Stimulated activated naive CD8-positive, alpha-beta T cell treated with anti-CD3 and anti-CD28 coated beads, Interleukin-15, Interleukin-2, amounts not matched to agents 100 ng/mL and 50 ng/mL, for 24 hours (primary cell): ENCODE results near the gene ATP13A4.

ENCODE experiments used
- H3K27ac Mint-ChIP-seq: one replicate; pipeline ENCODE4 v1.8.0; 2021; ENCODE audit warnings: mild to moderate bottlenecking, mixed read lengths
- H3K27me3 Mint-ChIP-seq: one replicate; pipeline ENCODE4 v1.8.0; 2021; ENCODE audit warnings: mixed read lengths
- H3K36me3 Mint-ChIP-seq: one replicate; pipeline ENCODE4 v1.8.0; 2021; ENCODE audit warnings: low read depth, mixed read lengths
- H3K4me1 Mint-ChIP-seq: one replicate; pipeline ENCODE4 v1.8.0; 2021; ENCODE audit warnings: low read depth, mixed read lengths
- H3K4me3 Mint-ChIP-seq: one replicate; pipeline ENCODE4 v1.8.0; 2021; ENCODE audit warnings: mild to moderate bottlenecking, mixed read lengths
- H3K9me3 Mint-ChIP-seq: one replicate; pipeline ENCODE4 v1.8.0; 2021; ENCODE audit warnings: mixed read lengths

Gene ATP13A4

GRCh38 chr3:193491026-193491425 lies 63.7 kb downstream of the ATP13A4 start:
- Mint-ChIP-seq H3K4me1 (no peaks in the 10 kb centered on the region), H3K27me3 (no peaks in the 10 kb centered on the region), H3K36me3 (no peaks in the 10 kb centered on the region), H3K27ac (no peak overlapping the region), H3K9me3 (no peaks in the 10 kb centered on the region), H3K4me3 (no peak overlapping the region)

- H3K9me3 Mint-ChIP-seq, result no peaks in the 10 kb centered on the region
- no peak overlapping the region for H3K27ac Mint-ChIP-seq
- no peaks in the 10 kb centered on the region for H3K27me3 Mint-ChIP-seq
- H3K4me1 Mint-ChIP-seq, result no peaks in the 10 kb centered on the region
- H3K4me3 Mint-ChIP-seq, result no peak overlapping the region
- H3K36me3 Mint-ChIP-seq, result no peaks in the 10 kb centered on the region
These were observed 64.1 kb downstream of the ATP13A4 start for GRCh38 chr3:193490580-193490979.

GRCh38 chr3:193489949-193490348 lies 64.7 kb downstream of the ATP13A4 start:
- H3K9me3 Mint-ChIP-seq, result no peaks in the 10 kb centered on the region
- no peaks in the 10 kb centered on the region for H3K27me3 Mint-ChIP-seq
- H3K4me3 Mint-ChIP-seq, result no peak overlapping the region
- no peaks in the 10 kb centered on the region for H3K36me3 Mint-ChIP-seq
- H3K27ac Mint-ChIP-seq, result no peak overlapping the region
- H3K4me1 Mint-ChIP-seq, result no peaks in the 10 kb centered on the region

- H3K4me1 Mint-ChIP-seq, result no peaks in the 10 kb centered on the region
- H3K9me3 Mint-ChIP-seq, result no peaks in the 10 kb centered on the region
- no peaks in the 10 kb centered on the region for H3K36me3 Mint-ChIP-seq
- H3K27me3 Mint-ChIP-seq, result no peaks in the 10 kb centered on the region
- no peak overlapping the region for H3K4me3 Mint-ChIP-seq
- no peak overlapping the region for H3K27ac Mint-ChIP-seq
These were observed 66.0 kb downstream of the ATP13A4 start for GRCh38 chr3:193488741-193489140.

- H3K27me3 Mint-ChIP-seq, result no peaks in the 10 kb centered on the region
- H3K4me3 Mint-ChIP-seq, result no peak overlapping the region
- H3K9me3 Mint-ChIP-seq, result no peaks in the 10 kb centered on the region
- H3K27ac Mint-ChIP-seq, result no peak overlapping the region
- no peaks in the 10 kb centered on the region for H3K36me3 Mint-ChIP-seq
- no peaks in the 10 kb centered on the region for H3K4me1 Mint-ChIP-seq
These were observed 70.6 kb downstream of the ATP13A4 start for GRCh38 chr3:193483988-193484539.

- Mint-ChIP-seq H3K4me3 (no peak overlapping the region), H3K27me3 (no peaks in the 10 kb centered on the region), H3K27ac (no peak overlapping the region), H3K36me3 (no peaks in the 10 kb centered on the region), H3K4me1 (no peaks in the 10 kb centered on the region), H3K9me3 (no peaks in the 10 kb centered on the region)
These were observed 73.3 kb downstream of the ATP13A4 start for GRCh38 chr3:193481436-193481835.

- H3K27ac Mint-ChIP-seq, result no peak overlapping the region
- H3K36me3 Mint-ChIP-seq, result no peaks in the 10 kb centered on the region
These were observed 80.2 kb downstream of the ATP13A4 start for GRCh38 chr3:193474446-193474845.

GRCh38 chr3:193470710-193471109 lies 84.0 kb downstream of the ATP13A4 start:
- H3K27ac Mint-ChIP-seq, result no peak overlapping the region
- H3K4me1 Mint-ChIP-seq, result no peaks in the 10 kb centered on the region
- H3K4me3 Mint-ChIP-seq, result no peak overlapping the region
- H3K36me3 Mint-ChIP-seq, result no peaks in the 10 kb centered on the region
- H3K9me3 Mint-ChIP-seq, result no peaks in the 10 kb centered on the region
- H3K27me3 Mint-ChIP-seq, result no peaks in the 10 kb centered on the region

More at GRCh38 chr3:193474446-193474845, 80.2 kb downstream of the ATP13A4 start:
- H3K4me3 Mint-ChIP-seq, result no peak overlapping the region
- no peaks in the 10 kb centered on the region for H3K4me1 Mint-ChIP-seq
- no peaks in the 10 kb centered on the region for H3K9me3 Mint-ChIP-seq
- no peaks in the 10 kb centered on the region for H3K27me3 Mint-ChIP-seq

GRCh38 chr3:193465992-193466608 lies 88.6 kb downstream of the ATP13A4 start:
- Mint-ChIP-seq H3K9me3 (no peaks in the 10 kb centered on the region), H3K27ac (no peak overlapping the region), H3K4me3 (no peak overlapping the region), H3K36me3 (peaks cover 3% of the 10 kb centered on the region), H3K4me1 (no peaks in the 10 kb centered on the region), H3K27me3 (no peaks in the 10 kb centered on the region)

GRCh38 chr3:193464889-193465288 lies 89.8 kb downstream of the ATP13A4 start:
- Mint-ChIP-seq H3K4me3 (no peak overlapping the region), H3K4me1 (no peaks in the 10 kb centered on the region), H3K27ac (no peak overlapping the region), H3K9me3 (no peaks in the 10 kb centered on the region), H3K27me3 (no peaks in the 10 kb centered on the region), H3K36me3 (peaks cover 3% of the 10 kb centered on the region)

- no peak overlapping the region for H3K27ac Mint-ChIP-seq
- no peaks in the 10 kb centered on the region for H3K4me1 Mint-ChIP-seq
- peaks cover 8% of the 10 kb centered on the region for H3K36me3 Mint-ChIP-seq
- H3K4me3 Mint-ChIP-seq, result no peak overlapping the region
- no peaks in the 10 kb centered on the region for H3K27me3 Mint-ChIP-seq
- H3K9me3 Mint-ChIP-seq, result no peaks in the 10 kb centered on the region
These were observed 97.2 kb downstream of the ATP13A4 start for GRCh38 chr3:193457526-193457925.

GRCh38 chr3:193452338-193452737 lies 102.4 kb downstream of the ATP13A4 start:
- Mint-ChIP-seq H3K9me3 (no peaks in the 10 kb centered on the region), H3K36me3 (peaks cover 8% of the 10 kb centered on the region), H3K4me1 (no peaks in the 10 kb centered on the region), H3K27me3 (no peaks in the 10 kb centered on the region), H3K4me3 (no peak overlapping the region), H3K27ac (no peak overlapping the region)

- Mint-ChIP-seq H3K36me3 (peaks cover 8% of the 10 kb centered on the region), H3K9me3 (no peaks in the 10 kb centered on the region), H3K27ac (no peak overlapping the region), H3K27me3 (no peaks in the 10 kb centered on the region), H3K4me3 (no peak overlapping the region), H3K4me1 (no peaks in the 10 kb centered on the region)
These were observed 102.8 kb downstream of the ATP13A4 start for GRCh38 chr3:193451902-193452301.

GRCh38 chr3:193446965-193447602 lies 107.6 kb downstream of the ATP13A4 start:
- Mint-ChIP-seq H3K4me3 (no peak overlapping the region), H3K36me3 (no peaks in the 10 kb centered on the region), H3K27me3 (no peaks in the 10 kb centered on the region), H3K9me3 (no peaks in the 10 kb centered on the region), H3K27ac (no peak overlapping the region), H3K4me1 (no peaks in the 10 kb centered on the region)

GRCh38 chr3:193439423-193439822 lies 115.3 kb downstream of the ATP13A4 start:
- no peak overlapping the region for H3K27ac Mint-ChIP-seq

More at GRCh38 chr3:193439423-193439822, 115.3 kb downstream of the ATP13A4 start:
- Mint-ChIP-seq H3K4me3 (no peak overlapping the region), H3K36me3 (no peaks in the 10 kb centered on the region), H3K4me1 (no peaks in the 10 kb centered on the region), H3K27me3 (no peaks in the 10 kb centered on the region), H3K9me3 (no peaks in the 10 kb centered on the region)
